GM21447 (cell line): ENCODE data around the gene COX5A.
"Not testable (repeated sequence)": the region's sequence is repeated elsewhere in the genome, so short reads cannot be mapped to it uniquely, and the experiment has no call there.

Experiments used
- ATAC-seq: cut with Tn5 transposase; IDR thresholded peaks from one replicate; pipeline ENCODE4 v1.9.1; 2021; ENCODE audit not compliant: unreplicated experiment

COX5A gene

GRCh38 chr15:74902295-74903075, 35.4 kb downstream of the COX5A start:
- no peak for ATAC-seq

GRCh38 chr15:74901612-74902063, 36.2 kb downstream of the COX5A start:
- no peak for ATAC-seq

GRCh38 chr15:74897300-74897701, 40.6 kb downstream of the COX5A start:
- no peak for ATAC-seq

- ATAC-seq = no peak
These were observed 41.6 kb downstream of the COX5A start for GRCh38 chr15:74896316-74896715.

- ATAC-seq = no peak
These were observed 42.0 kb downstream of the COX5A start for GRCh38 chr15:74895830-74896229.

- ATAC-seq = not testable (repeated sequence)
These were observed 43.5 kb downstream of the COX5A start for GRCh38 chr15:74894383-74894782.

- no peak for ATAC-seq
These were observed 44.2 kb downstream of the COX5A start for GRCh38 chr15:74893627-74894026.

- ATAC-seq = no peak
These were observed 44.9 kb downstream of the COX5A start for GRCh38 chr15:74892931-74893330.

- ATAC-seq = no peak
These were observed 45.6 kb downstream of the COX5A start for GRCh38 chr15:74892313-74892712.

- no peak for ATAC-seq
These were observed 46.4 kb downstream of the COX5A start for GRCh38 chr15:74891469-74891868.

- ATAC-seq = no peak
These were observed 47.3 kb downstream of the COX5A start for GRCh38 chr15:74890665-74890960.

- peak; percentile 86 for ATAC-seq
These were observed 47.8 kb downstream of the COX5A start, which contains the start of gene MPI for GRCh38 chr15:74889883-74890664. Gene MPI (plus strand): TSS chr15:74890042. CDS start chr15:74890074, 32 bp downstream.

- no peak for ATAC-seq
These were observed 48.4 kb downstream of the COX5A start for GRCh38 chr15:74889390-74889882.

GRCh38 chr15:74888716-74889115, 49.2 kb downstream of the COX5A start:
- ATAC-seq = no peak

- ATAC-seq = not testable (repeated sequence)
These were observed 50.2 kb downstream of the COX5A start for GRCh38 chr15:74887537-74888193.

- ATAC-seq = no peak
These were observed 52.4 kb downstream of the COX5A start for GRCh38 chr15:74885461-74885860.

GRCh38 chr15:74884428-74885223, 53.2 kb downstream of the COX5A start:
- no peak for ATAC-seq

- ATAC-seq = no peak
These were observed 55.3 kb downstream of the COX5A start for GRCh38 chr15:74882528-74882927.

GRCh38 chr15:74878273-74878672, 59.6 kb downstream of the COX5A start:
- no peak for ATAC-seq

- no peak for ATAC-seq
These were observed 64.0 kb downstream of the COX5A start for GRCh38 chr15:74873756-74874424.
